Naive thymus-derived CD4-positive, alpha-beta T cell (primary cell): ENCODE results near the gene IL9R. TPM values are rescaled to one million over a fixed set of nuclear protein-coding genes. Genes with fewer than 3 reads are reported as not detected.

Source experiments
- ATAC-seq: fragments of 150-1000 bp; cut with Tn5 transposase; 2 replicates; pipeline ENCODE4 v1.10.0; 2021; ENCODE audit warnings: mild to moderate bottlenecking, moderate library complexity
- CTCF ChIA-PET: fragments of 350-600 bp; sonication (Branson Sonifier 250); formaldehyde crosslinking; loops from one replicate; lab custom pipeline; 2021; ENCODE audit warnings: antibody characterized with exemption; lab: Charles Lee
- POLR2A ChIA-PET: fragments of 350-600 bp; sonication (Branson Sonifier 250); formaldehyde crosslinking; loops from one replicate; lab custom pipeline; 2021; ENCODE audit warnings: antibody characterized with exemption, inconsistent platforms; lab: Charles Lee
- DNase-seq, 9 donors: peaks; one replicate each; pipeline versions ENCODE4 v3.0.0 to v3.0.0-alpha.2; 2020 to 2022; ENCODE audit warnings: mixed read lengths in 1 of 9
- H3K27ac ChIP-seq: one replicate; pipeline ENCODE4 v1.7.0; 2013; ENCODE audit warnings: mild to moderate bottlenecking, low read depth, low read length, moderate library complexity
- H3K27me3 ChIP-seq, 2 donors: one replicate each; pipeline ENCODE4 v1.7.0; 2013; ENCODE audit warnings: low read length in 2 of 2, mild to moderate bottlenecking in 2 of 2, moderate library complexity in 2 of 2; ENCODE audit not compliant: control insufficient read depth in 2 of 2, insufficient read depth in 2 of 2
- H3K36me3 ChIP-seq, 3 experiments: 1 replicate in 2 of 3; 2 replicates in 1 of 3; pipeline ENCODE4 v1.7.0; 2013; ENCODE audit warnings: low read length in 3 of 3, mild to moderate bottlenecking in 3 of 3, moderate library complexity in 1 of 3; ENCODE audit not compliant: insufficient read depth in 3 of 3, control insufficient read depth in 2 of 3
- H3K4me1 ChIP-seq, 2 donors: one replicate each; pipeline ENCODE4 v1.7.0; 2013; ENCODE audit warnings: low read length in 2 of 2, mild to moderate bottlenecking in 2 of 2, moderate library complexity in 1 of 2; ENCODE audit not compliant: control insufficient read depth in 2 of 2, insufficient read depth in 2 of 2
- H3K4me3 ChIP-seq: 2 replicates; pipeline ENCODE4 v1.7.0; 2013; ENCODE audit warnings: mild to moderate bottlenecking, low read length
- H3K9me3 ChIP-seq, 3 experiments: 1 replicate in 2 of 3; 2 replicates in 1 of 3; pipeline ENCODE4 v1.7.0; 2013; ENCODE audit warnings: low read length in 3 of 3; ENCODE audit not compliant: control insufficient read depth in 2 of 3
- H3K27ac Mint-ChIP-seq, 9 donors: one replicate each; pipeline ENCODE4 v1.8.0; 2020 to 2022; ENCODE audit warnings: mixed read lengths in 9 of 9, mild to moderate bottlenecking in 8 of 9, moderate library complexity in 5 of 9, inconsistent platforms in 2 of 9
- H3K27me3 Mint-ChIP-seq, 5 donors: one replicate each; pipeline ENCODE4 v1.8.0; 2021 to 2022; ENCODE audit warnings: mixed read lengths in 5 of 5, mild to moderate bottlenecking in 1 of 5
- H3K36me3 Mint-ChIP-seq, 5 donors: one replicate each; pipeline ENCODE4 v1.8.0; 2020 to 2022; ENCODE audit warnings: mixed read lengths in 5 of 5, mild to moderate bottlenecking in 3 of 5, inconsistent platforms in 1 of 5
- H3K4me1 Mint-ChIP-seq, 7 donors: one replicate each; pipeline ENCODE4 v1.8.0; 2020 to 2022; ENCODE audit warnings: mixed read lengths in 7 of 7, mild to moderate bottlenecking in 3 of 7, inconsistent platforms in 1 of 7
- H3K4me3 Mint-ChIP-seq, 10 donors: one replicate each; pipeline ENCODE4 v1.8.0; 2020 to 2022; ENCODE audit warnings: mild to moderate bottlenecking in 10 of 10, mixed read lengths in 10 of 10, moderate library complexity in 6 of 10, inconsistent platforms in 2 of 10
- H3K9me3 Mint-ChIP-seq, 11 donors: one replicate each; pipeline ENCODE4 v1.8.0; 2020 to 2022; ENCODE audit warnings: mixed read lengths in 11 of 11, mild to moderate bottlenecking in 4 of 11, inconsistent platforms in 1 of 11, moderate library complexity in 1 of 11
- intact Hi-C, 2 donors: fragments of 100-400 bp; cut with micrococcal nuclease; formaldehyde crosslinking; loops; one replicate each; pipeline ENCODE4 v1.15.1; 2023
- polyA plus RNA-seq, 2 donors: library from polyadenylated mRNA; unstranded; fragments of 300-500 nt; fragmentation: Illumina TruSeq; gene quantifications; one replicate each; pipeline ENCODE4 v1.2.3, GENCODE V29; 2021
- total RNA-seq, 6 experiments: library from RNA in 5 of 6; stranded (reverse) in 5 of 6; gene quantifications; 1 replicate in 5 of 6; 2 replicates in 1 of 6; pipeline ENCODE4 v1.2.3 and lab custom pipeline; 2021 to 2026

IL9R gene
- total and polyA plus RNA-seq, 7 experiments from 2014 or later, result 0.12 to 52.7 (median 1.4) TPM; not detected in 1

DNA sequence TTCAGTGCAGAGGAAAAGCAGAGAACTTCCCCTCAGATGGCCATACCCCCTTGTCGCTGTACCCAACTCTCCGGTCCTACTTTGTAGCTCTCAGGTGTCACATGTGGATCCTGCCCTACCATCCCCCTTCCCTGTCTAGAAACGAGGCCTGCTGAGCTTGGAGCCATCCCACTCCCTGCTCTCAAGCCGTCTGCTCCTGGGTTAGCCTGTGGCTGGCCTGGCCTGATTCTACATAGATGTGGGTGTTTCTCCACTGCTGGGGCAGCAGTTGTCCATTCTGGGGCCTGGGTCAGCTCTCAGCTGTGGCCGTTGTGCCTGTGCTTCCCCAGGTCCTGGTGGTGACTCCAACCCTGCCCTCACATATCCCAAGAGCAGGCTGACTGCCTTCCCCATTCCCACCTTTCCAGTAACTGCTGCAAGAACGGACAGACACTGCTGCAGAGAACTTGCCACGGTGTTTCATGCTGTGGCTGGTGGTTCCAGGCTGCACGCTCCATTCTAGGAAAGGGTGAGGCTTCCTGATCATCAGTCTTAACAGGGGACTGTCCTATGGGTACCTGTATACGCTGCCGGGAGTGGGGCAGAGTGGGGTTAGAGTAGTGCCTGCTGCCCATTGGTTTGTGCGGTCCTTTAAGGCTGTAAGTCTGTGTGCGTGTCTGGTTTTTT is 3.6 kb downstream of the IL9R start:
- no peak overlapping the region for H3K27ac ChIP-seq
- Mint-ChIP-seq H3K36me3 (peaks cover 0 to 21% (median 0%) of the 10 kb centered on the region in 5 donors), H3K27me3 (no peaks in the 10 kb centered on the region), H3K4me3 (peak overlapping the region in 1 of 10 donors; percentile 71), H3K9me3 (no peaks in the 10 kb centered on the region), H3K27ac (peak overlapping the region in 1 of 9 donors; percentile 86), H3K4me1 (peaks cover 0 to 72% (median 8%) of the 10 kb centered on the region in 7 donors)
- CTCF ChIA-PET, result no interaction called here
- ATAC-seq (no peak), DNase-seq (no peak)
- intact Hi-C loops, result no loop called here
- no peaks in the 10 kb centered on the region for H3K27me3 ChIP-seq
- no peak overlapping the region for H3K4me3 ChIP-seq
- peaks cover 0 to 5% of the 10 kb centered on the region in 2 donors for H3K4me1 ChIP-seq
- no peaks in the 10 kb centered on the region for H3K36me3 ChIP-seq
- no peaks in the 10 kb centered on the region for H3K9me3 ChIP-seq
- POLR2A ChIA-PET, result no interaction called here

DNA sequence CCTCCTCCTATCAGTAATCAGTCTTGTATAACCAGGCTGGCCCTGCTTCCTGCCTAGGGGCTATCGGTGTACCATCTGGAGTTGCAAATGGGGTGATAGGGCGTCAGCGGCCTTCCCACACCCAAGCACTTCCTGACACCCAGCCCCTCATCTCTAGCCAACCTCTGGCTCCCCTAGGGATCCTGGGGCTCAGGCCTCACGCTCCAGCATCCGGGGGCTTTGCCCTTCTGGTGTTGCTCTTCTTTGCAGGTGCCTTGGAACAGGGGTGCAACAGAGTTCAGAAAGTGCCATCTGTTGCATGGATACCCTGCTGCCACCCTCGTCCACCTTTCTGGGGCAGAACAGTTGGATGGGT is 4.1 kb downstream of the IL9R start:
- intact Hi-C loops, result no loop called here
- H3K9me3 ChIP-seq, result no peaks in the 10 kb centered on the region
- CTCF ChIA-PET, result no interaction called here
- Mint-ChIP-seq H3K36me3 (peaks cover 0 to 22% (median 0%) of the 10 kb centered on the region in 5 donors), H3K9me3 (no peaks in the 10 kb centered on the region), H3K4me3 (peak overlapping the region in 1 of 10 donors; percentile 71), H3K27ac (peak overlapping the region in 1 of 9 donors; percentile 86), H3K27me3 (no peaks in the 10 kb centered on the region), H3K4me1 (peaks cover 0 to 69% (median 8%) of the 10 kb centered on the region in 7 donors)
- POLR2A ChIA-PET, result no interaction called here
- no peaks in the 10 kb centered on the region for H3K27me3 ChIP-seq
- no peak overlapping the region for H3K4me3 ChIP-seq
- no peak overlapping the region for H3K27ac ChIP-seq
- ATAC-seq, result peak; percentile 39
- DNase-seq, result no peak
- H3K4me1 ChIP-seq, result peaks cover 0 to 5% of the 10 kb centered on the region in 2 donors
- H3K36me3 ChIP-seq, result no peaks in the 10 kb centered on the region

DNA sequence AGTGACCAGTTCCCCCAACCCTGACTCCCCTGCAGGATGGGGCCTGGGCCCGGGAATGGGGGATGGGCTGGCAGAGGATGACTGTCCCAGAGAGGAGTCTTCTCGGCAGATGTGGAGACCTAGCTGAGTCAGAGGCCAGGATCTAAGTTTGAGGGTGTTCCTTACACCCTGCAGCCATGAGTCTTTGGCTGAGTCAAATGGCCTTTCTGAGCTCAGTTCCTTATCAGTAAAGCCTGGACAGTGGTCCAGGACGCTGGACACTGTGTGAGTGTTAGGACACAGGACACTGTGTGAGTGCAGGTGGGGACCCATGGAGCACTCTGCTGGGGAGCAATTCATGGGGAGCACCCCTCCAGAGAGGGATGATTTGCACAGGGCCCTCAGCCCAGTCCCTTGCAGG is 5.0 kb downstream of the IL9R start:
- H3K4me3 ChIP-seq, result no peak overlapping the region
- Mint-ChIP-seq H3K27me3 (no peaks in the 10 kb centered on the region), H3K9me3 (no peaks in the 10 kb centered on the region), H3K4me1 (peaks cover 0 to 62% (median 7%) of the 10 kb centered on the region in 7 donors), H3K27ac (peak overlapping the region in 1 of 9 donors; percentile 74), H3K36me3 (peaks cover 0 to 22% (median 0%) of the 10 kb centered on the region in 5 donors), H3K4me3 (peak overlapping the region in 1 of 10 donors; percentile 65)
- H3K27ac ChIP-seq, result no peak overlapping the region
- ATAC-seq (no peak), DNase-seq (no peak)
- CTCF ChIA-PET, result no interaction called here
- no peaks in the 10 kb centered on the region for H3K4me1 ChIP-seq
- H3K27me3 ChIP-seq, result no peaks in the 10 kb centered on the region
- POLR2A ChIA-PET, result no interaction called here
- no peaks in the 10 kb centered on the region for H3K36me3 ChIP-seq
- intact Hi-C loops, result no loop called here
- no peaks in the 10 kb centered on the region for H3K9me3 ChIP-seq

DNA sequence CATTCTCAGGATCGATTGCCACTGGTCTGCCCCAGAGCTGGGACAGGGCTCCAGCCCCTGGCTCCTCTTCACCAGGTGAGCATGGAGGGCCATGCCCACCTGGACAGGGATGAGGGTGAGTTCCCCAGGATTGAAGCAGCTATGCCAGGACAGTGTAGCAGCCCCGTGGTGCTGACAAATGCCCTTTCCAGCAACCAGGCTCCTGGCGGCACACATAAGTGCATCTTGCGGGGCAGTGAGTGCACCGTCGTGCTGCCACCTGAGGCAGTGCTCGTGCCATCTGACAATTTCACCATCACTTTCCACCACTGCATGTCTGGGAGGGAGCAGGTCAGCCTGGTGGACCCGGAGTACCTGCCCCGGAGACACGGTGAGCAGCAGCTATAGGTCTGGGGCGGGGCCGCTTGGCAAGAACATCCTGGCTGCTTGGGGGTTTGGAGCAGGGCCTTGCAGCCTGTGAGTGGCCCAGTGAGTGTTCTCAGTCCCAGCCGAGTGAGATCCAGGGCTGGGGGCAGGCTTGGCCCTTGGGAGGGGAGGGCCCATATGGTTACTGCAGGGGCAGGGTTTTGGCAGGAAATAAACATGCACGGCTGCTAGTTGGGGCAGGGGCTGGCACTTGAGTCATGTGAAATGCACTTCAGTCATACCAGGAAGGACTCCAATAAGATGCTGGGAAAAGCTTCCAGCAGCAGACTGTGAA is 6.1 kb downstream of the IL9R start:
- POLR2A ChIA-PET, result no interaction called here
- H3K4me3 ChIP-seq, result no peak overlapping the region
- no peak for ATAC-seq
- H3K9me3 ChIP-seq, result no peaks in the 10 kb centered on the region
- H3K36me3 ChIP-seq, result no peaks in the 10 kb centered on the region
- no peak for DNase-seq
- no peak overlapping the region for H3K27ac ChIP-seq
- CTCF ChIA-PET, result no interaction called here
- Mint-ChIP-seq H3K27ac (peak overlapping the region in 1 of 9 donors; percentile 80), H3K27me3 (no peaks in the 10 kb centered on the region), H3K4me3 (peak overlapping the region in 1 of 10 donors; percentile 65), H3K36me3 (peaks cover 0 to 20% (median 0%) of the 10 kb centered on the region in 5 donors), H3K9me3 (no peaks in the 10 kb centered on the region), H3K4me1 (peaks cover 0 to 54% (median 7%) of the 10 kb centered on the region in 7 donors)
- H3K27me3 ChIP-seq, result no peaks in the 10 kb centered on the region
- H3K4me1 ChIP-seq, result no peaks in the 10 kb centered on the region
- intact Hi-C loops, result no loop called here

DNA sequence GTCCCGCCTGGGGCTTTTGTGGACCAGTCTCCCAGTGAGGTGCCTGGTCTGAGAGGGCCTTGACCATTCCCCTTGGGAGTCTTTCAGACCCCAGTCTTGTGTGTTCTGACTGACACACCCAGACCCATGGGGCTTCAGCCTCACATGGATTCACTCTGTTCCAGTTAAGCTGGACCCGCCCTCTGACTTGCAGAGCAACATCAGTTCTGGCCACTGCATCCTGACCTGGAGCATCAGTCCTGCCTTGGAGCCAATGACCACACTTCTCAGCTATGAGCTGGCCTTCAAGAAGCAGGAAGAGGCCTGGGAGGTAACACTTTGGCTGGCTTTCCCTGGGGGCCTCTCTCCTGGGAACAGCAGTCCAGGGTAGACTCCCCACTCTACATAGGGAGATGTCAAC is 6.8 kb downstream of the IL9R start:
- no peak overlapping the region for H3K4me3 Mint-ChIP-seq
- no peaks in the 10 kb centered on the region for H3K9me3 Mint-ChIP-seq
- Histone ChIP-seq H3K36me3 (no peaks in the 10 kb centered on the region), H3K27me3 (no peaks in the 10 kb centered on the region), H3K4me1 (no peaks in the 10 kb centered on the region), H3K27ac (no peak overlapping the region), H3K4me3 (no peak overlapping the region), H3K9me3 (no peaks in the 10 kb centered on the region)
- CTCF ChIA-PET, result no interaction called here
- ATAC-seq (no peak), DNase-seq (no peak)
- H3K27ac Mint-ChIP-seq, result no peak overlapping the region
- no peaks in the 10 kb centered on the region for H3K27me3 Mint-ChIP-seq
- H3K36me3 Mint-ChIP-seq, result peaks cover 0 to 18% (median 0%) of the 10 kb centered on the region in 5 donors
- POLR2A ChIA-PET, result no interaction called here
- intact Hi-C loops, result no loop called here
- H3K4me1 Mint-ChIP-seq, result peaks cover 0 to 49% (median 7%) of the 10 kb centered on the region in 7 donors

DNA sequence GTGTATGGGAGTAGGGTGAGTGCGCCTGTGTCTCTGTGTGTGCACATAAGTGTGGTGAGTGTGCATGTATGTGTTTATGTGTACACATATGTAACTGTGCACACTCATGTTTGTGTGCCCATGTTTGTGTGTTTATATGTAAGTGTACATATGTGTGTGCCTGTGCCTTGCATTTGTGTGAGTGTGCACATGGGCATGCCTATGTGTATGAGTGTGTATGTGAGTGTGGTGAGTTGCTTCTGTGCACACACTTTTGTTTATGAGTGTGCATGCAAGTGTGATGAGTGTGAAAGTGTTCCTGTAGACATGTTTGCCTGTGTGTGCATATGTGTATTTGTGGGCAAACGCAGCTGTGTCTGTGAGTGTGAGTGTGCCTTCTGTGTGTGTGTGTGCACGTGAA is 7.2 kb downstream of the IL9R start:
- no peak overlapping the region for H3K4me3 ChIP-seq
- H3K9me3 ChIP-seq, result no peaks in the 10 kb centered on the region
- DNase-seq, result no peak
- Mint-ChIP-seq H3K4me3 (peak overlapping the region in 1 of 10 donors; percentile 0), H3K36me3 (peaks cover 0 to 15% (median 0%) of the 10 kb centered on the region in 5 donors), H3K4me1 (peaks cover 0 to 44% (median 7%) of the 10 kb centered on the region in 7 donors), H3K9me3 (no peaks in the 10 kb centered on the region), H3K27me3 (no peaks in the 10 kb centered on the region), H3K27ac (no peak overlapping the region)
- POLR2A ChIA-PET, result no interaction called here
- intact Hi-C loops, result no loop called here
- no peaks in the 10 kb centered on the region for H3K36me3 ChIP-seq
- CTCF ChIA-PET, result no interaction called here
- H3K27ac ChIP-seq, result no peak overlapping the region
- H3K27me3 ChIP-seq, result no peaks in the 10 kb centered on the region
- ATAC-seq, result peak; percentile 12
- no peaks in the 10 kb centered on the region for H3K4me1 ChIP-seq
